ENCODE measurements around the gene SLC15A3.

The SLC15A3 gene

DNA sequence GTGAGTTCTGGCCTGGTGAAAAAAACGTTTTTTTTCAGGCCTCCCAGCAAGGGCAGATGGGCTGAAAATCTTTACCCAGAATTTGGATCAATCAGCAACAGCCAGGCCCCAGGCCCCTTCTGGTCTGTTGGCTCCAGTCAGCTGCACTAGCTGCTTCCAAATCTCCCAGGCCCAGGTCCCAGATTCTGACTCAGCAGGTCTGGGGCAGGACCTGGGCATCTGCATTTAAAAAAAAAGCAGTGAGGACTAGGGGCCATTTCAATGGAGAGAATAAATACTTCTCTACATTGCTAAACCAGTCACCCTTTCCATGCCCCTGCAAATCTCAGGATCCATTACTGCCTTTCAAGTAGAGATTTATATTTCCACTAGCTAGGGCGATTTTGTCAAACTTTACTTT lies 4.3 kb downstream of the SLC15A3 start:
- DNase-seq (no peak), ATAC-seq (ENCODE audit: insufficient read depth, low read depth) (no peak)
- no peak overlapping the region for H3K4me3 ChIP-seq (ENCODE audit: low read depth in 1 of 2, low read length in 2 of 2)
- TF ChIP-seq EZH2 (IDR thresholded peaks at IDR 0.05; ENCODE audit: borderline replicate concordance, low read depth, low read length, severe bottlenecking): no peak
- TF ChIP-seq, protein P1, sequence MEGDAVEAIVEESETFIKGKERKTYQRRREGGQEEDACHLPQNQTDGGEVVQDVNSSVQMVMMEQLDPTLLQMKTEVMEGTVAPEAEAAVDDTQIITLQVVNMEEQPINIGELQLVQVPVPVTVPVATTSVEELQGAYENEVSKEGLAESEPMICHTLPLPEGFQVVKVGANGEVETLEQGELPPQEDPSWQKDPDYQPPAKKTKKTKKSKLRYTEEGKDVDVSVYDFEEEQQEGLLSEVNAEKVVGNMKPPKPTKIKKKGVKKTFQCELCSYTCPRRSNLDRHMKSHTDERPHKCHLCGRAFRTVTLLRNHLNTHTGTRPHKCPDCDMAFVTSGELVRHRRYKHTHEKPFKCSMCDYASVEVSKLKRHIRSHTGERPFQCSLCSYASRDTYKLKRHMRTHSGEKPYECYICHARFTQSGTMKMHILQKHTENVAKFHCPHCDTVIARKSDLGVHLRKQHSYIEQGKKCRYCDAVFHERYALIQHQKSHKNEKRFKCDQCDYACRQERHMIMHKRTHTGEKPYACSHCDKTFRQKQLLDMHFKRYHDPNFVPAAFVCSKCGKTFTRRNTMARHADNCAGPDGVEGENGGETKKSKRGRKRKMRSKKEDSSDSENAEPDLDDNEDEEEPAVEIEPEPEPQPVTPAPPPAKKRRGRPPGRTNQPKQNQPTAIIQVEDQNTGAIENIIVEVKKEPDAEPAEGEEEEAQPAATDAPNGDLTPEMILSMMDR (IDR thresholded peaks at IDR 0.05; ENCODE audit: borderline replicate concordance, extremely low read depth, low read length, poor library complexity, severe bottlenecking): no peak
- H3K4me1 ChIP-seq (ENCODE audit: insufficient read depth, low read length): no peaks in the 10 kb centered on the region
- no peak overlapping the region for H3K9ac ChIP-seq (ENCODE audit: low read depth, low read length)
- H3K27ac ChIP-seq (ENCODE audit: low read length): no peak overlapping the region
- H4K20me1 ChIP-seq (ENCODE audit: insufficient read depth, low read length): no peaks in the 10 kb centered on the region
- H3K79me2 ChIP-seq (ENCODE audit: insufficient read depth, low read length): no peaks in the 10 kb centered on the region
- H2AFZ ChIP-seq (ENCODE audit: low read depth, low read length): no peak overlapping the region
- no peak overlapping the region for H3K4me2 ChIP-seq (ENCODE audit: insufficient read depth, low read length)
- H3K36me3 ChIP-seq (ENCODE audit: insufficient read depth, low read length): no peaks in the 10 kb centered on the region
- H3K9me3 ChIP-seq (ENCODE audit: insufficient read depth, low read length, severe bottlenecking): no peaks in the 10 kb centered on the region
- H3K27me3 ChIP-seq (ENCODE audit: insufficient read depth, low read length, poor library complexity): no peaks in the 10 kb centered on the region

DNA sequence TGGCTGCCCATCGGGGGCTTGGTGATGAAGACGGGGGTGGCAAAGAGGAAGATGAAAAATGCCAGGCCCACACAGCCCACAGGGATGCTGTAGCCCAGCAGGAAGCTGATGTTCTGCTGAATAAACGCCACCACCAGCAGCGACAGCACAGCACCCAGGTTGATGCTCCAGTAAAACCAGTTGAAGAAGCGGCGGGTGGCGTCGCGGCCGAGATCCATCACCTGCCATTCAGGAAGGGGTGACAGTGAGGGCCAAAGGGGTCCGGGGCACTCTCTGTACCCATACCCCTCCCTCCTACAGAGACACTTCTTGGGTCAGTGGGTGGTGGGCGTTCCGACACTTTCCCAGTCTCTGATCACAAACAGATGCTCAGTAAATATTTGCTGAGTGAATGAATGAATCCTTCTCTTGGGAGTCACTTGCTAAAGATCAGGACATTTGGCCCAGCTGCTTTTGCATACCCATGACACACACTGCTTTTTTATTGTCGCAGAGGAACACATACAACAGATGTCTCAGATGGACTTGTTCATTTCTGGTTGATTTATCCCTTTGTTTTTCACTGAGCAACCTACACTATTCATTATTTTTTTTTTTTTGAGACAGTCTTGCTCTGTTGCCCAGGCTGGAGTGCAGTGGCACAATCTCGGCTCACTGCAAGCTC lies 5.2 kb downstream of the SLC15A3 start:
- Histone ChIP-seq H3K9me3 (ENCODE audit: insufficient read depth, low read length, severe bottlenecking) (no peaks in the 10 kb centered on the region), H3K79me2 (ENCODE audit: insufficient read depth, low read length) (no peaks in the 10 kb centered on the region), H3K4me2 (ENCODE audit: insufficient read depth, low read length) (no peak overlapping the region), H4K20me1 (ENCODE audit: insufficient read depth, low read length) (no peaks in the 10 kb centered on the region), H3K36me3 (ENCODE audit: insufficient read depth, low read length) (no peaks in the 10 kb centered on the region), H3K4me1 (ENCODE audit: insufficient read depth, low read length) (no peaks in the 10 kb centered on the region), H2AFZ (ENCODE audit: low read depth, low read length) (no peak overlapping the region), H3K27me3 (ENCODE audit: insufficient read depth, low read length, poor library complexity) (no peaks in the 10 kb centered on the region), H3K4me3 (ENCODE audit: low read depth in 1 of 2, low read length in 2 of 2) (no peak overlapping the region), H3K27ac (ENCODE audit: low read length) (no peak overlapping the region), H3K9ac (ENCODE audit: low read depth, low read length) (no peak overlapping the region)
- TF ChIP-seq, protein P1 (IDR thresholded peaks at IDR 0.05; ENCODE audit: borderline replicate concordance, extremely low read depth, low read length, poor library complexity, severe bottlenecking): no peak
- TF ChIP-seq EZH2 (IDR thresholded peaks at IDR 0.05; ENCODE audit: borderline replicate concordance, low read depth, low read length, severe bottlenecking): no peak
- DNase-seq: no peak
- no peak for ATAC-seq (ENCODE audit: insufficient read depth, low read depth)

DNA sequence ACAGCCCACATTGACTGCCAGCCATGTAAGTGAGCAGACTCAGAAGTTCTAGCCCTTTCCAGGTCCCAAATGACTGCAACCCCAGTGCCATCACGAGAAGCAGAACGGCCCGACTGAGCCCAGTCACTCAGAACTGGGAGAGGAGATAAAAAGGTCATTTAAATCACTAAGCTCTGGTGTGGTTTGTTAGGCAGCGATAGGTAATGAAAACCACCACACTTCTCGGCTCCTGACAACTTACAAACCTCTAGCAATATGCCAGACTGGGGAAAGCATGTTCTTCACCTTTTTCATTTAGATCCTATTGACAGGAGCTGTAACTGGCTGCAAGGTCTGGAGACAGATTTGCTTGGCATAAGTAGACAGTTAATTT lies 6.7 kb downstream of the SLC15A3 start:
- no peaks in the 10 kb centered on the region for H3K79me2 ChIP-seq (ENCODE audit: insufficient read depth, low read length)
- TF ChIP-seq, protein P1 (IDR thresholded peaks at IDR 0.05; ENCODE audit: borderline replicate concordance, extremely low read depth, low read length, poor library complexity, severe bottlenecking): no peak
- no peak for DNase-seq
- no peak overlapping the region for H3K4me2 ChIP-seq (ENCODE audit: insufficient read depth, low read length)
- H2AFZ ChIP-seq (ENCODE audit: low read depth, low read length): no peak overlapping the region
- no peak overlapping the region for H3K27ac ChIP-seq (ENCODE audit: low read length)
- no peak for ATAC-seq (ENCODE audit: insufficient read depth, low read depth)
- H3K4me3 ChIP-seq (ENCODE audit: low read depth in 1 of 2, low read length in 2 of 2): no peak overlapping the region
- H3K36me3 ChIP-seq (ENCODE audit: insufficient read depth, low read length): no peaks in the 10 kb centered on the region
- H3K9ac ChIP-seq (ENCODE audit: low read depth, low read length): no peak overlapping the region
- H3K4me1 ChIP-seq (ENCODE audit: insufficient read depth, low read length): no peaks in the 10 kb centered on the region
- H3K27me3 ChIP-seq (ENCODE audit: insufficient read depth, low read length, poor library complexity): no peaks in the 10 kb centered on the region
- no peaks in the 10 kb centered on the region for H3K9me3 ChIP-seq (ENCODE audit: insufficient read depth, low read length, severe bottlenecking)
- H4K20me1 ChIP-seq (ENCODE audit: insufficient read depth, low read length): no peaks in the 10 kb centered on the region

All from DND-41 (cell line).